A549 (cell line): Measurements from ENCODE around the gene PTPA.
"Not testable (repeated sequence)": the region's sequence is repeated elsewhere in the genome, so short reads cannot be mapped to it uniquely, and the experiment has no call there.

Source experiments
- CTCF ChIP-seq: fragments of >200 bp; sonication (Bioruptor Twin); formaldehyde crosslinking; IDR thresholded peaks from 3 replicates; pipeline ENCODE4 v1.5.1; 2016
- HMGXB4 ChIP-seq: fragments of 250-450 bp; sonication (Bioruptor Pico); IDR thresholded peaks from 2 replicates; pipeline ENCODE4 v1.5.0; 2021; ENCODE audit warnings: mild to moderate bottlenecking, moderate library complexity, borderline replicate concordance
- HOXB5 ChIP-seq: fragments of 250-450 bp; sonication (Bioruptor Pico); IDR thresholded peaks from 2 replicates; pipeline ENCODE4 v1.5.0; 2020; ENCODE audit warnings: mild to moderate bottlenecking, moderate library complexity
- PBX3 ChIP-seq: IDR thresholded peaks from 2 replicates; pipeline ENCODE4 v1.6.1; 2012
- POLR2A ChIP-seq: IDR thresholded peaks from 2 replicates; pipeline ENCODE4 v1.6.1; 2012; ENCODE audit warnings: mild to moderate bottlenecking, low read length

GRCh38 chr9:129130271-129130670, 19.1 kb downstream of the PTPA start:
- TF ChIP-seq POLR2A, CTCF, HOXB5, HMGXB4, PBX3: not testable (repeated sequence)
